IPS-11a (cell line): ENCODE measurements around the gene GRM7.

Experiments
- H3K4me3 ChIP-seq: one replicate; pipeline ENCODE4 v1.5.1; 2013; ENCODE audit warnings: low read depth, low read length, control low read depth

GRM7 gene

GRCh38 chr3:7469866-7470265, 609.0 kb downstream of the GRM7 start:
- no peak overlapping the region for H3K4me3 ChIP-seq

DNA sequence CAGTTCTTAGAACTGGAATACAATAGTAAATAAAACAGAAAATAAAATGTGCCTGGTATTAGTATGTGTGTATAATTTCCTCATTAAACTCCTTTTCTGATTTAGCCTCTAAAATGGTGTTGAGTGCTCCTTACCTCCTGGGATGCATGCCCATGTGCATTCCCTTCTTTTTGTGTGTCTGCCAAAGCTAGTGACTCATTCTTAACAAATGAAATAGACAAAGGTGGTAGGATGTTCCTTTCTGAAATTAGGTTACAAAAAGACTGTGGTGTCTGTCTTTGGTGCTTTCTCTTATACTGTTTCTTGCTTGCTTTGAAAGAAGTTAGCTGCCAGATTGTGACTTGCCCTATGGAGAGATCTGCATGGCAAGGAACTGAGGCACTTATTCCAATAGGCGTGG, 623.7 kb downstream of the GRM7 start:
- no peak overlapping the region for H3K4me3 ChIP-seq

GRCh38 chr3:7487763-7488162, 626.8 kb downstream of the GRM7 start:
- H3K4me3 ChIP-seq = no peak overlapping the region

GRCh38 chr3:7489417-7489816, 628.5 kb downstream of the GRM7 start:
- no peak overlapping the region for H3K4me3 ChIP-seq

- no peak overlapping the region for H3K4me3 ChIP-seq
Observed at GRCh38 chr3:7498715-7499114, 637.8 kb downstream of the GRM7 start.

- no peak overlapping the region for H3K4me3 ChIP-seq
Observed at GRCh38 chr3:7503431-7503830, 642.5 kb downstream of the GRM7 start.

DNA sequence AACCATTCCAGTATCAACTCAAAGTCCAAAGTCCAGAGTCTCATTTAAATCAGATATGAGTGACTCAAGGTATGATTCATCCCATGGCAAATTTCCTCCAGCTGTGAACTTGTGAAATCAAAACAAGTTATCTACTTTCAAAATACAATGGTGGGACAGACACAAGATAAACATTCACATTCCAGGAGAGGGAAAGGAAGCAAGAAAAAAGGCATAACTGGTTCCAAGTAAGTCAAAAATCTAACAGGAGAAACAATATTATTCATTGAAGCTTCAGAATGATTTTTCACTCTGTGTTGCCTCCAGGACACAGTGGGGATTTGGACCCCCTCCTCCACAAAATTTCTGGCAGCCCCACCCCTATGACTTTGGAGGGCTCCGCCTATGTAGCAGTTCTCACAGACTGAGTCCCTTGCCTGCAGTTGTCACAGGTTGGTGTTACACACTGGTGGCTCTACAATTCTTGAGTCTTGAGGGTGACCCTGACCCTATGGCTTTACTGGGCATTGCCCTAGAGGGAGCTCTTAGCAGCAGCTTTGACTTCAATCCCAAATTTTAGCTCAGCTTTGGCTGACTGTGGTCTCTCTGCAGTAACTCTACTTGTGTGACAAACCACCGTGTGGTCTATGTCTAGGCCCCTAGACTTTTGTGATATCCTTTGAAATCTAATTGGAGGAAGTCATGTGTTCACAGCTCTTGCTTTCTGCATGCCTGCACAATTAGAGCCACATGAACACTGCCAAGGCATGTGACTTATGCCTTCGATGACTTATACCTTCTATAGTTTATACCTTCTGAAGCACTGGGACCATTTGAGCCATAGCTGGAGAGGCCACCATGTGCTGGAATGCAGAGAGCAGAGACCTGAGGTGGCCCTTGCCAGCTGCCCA, 644.2 kb downstream of the GRM7 start:
- no peak overlapping the region for H3K4me3 ChIP-seq

- no peak overlapping the region for H3K4me3 ChIP-seq
Observed at GRCh38 chr3:7506606-7507180, 645.8 kb downstream of the GRM7 start.

- no peak overlapping the region for H3K4me3 ChIP-seq
Observed at GRCh38 chr3:7508821-7509220, 647.9 kb downstream of the GRM7 start.

DNA sequence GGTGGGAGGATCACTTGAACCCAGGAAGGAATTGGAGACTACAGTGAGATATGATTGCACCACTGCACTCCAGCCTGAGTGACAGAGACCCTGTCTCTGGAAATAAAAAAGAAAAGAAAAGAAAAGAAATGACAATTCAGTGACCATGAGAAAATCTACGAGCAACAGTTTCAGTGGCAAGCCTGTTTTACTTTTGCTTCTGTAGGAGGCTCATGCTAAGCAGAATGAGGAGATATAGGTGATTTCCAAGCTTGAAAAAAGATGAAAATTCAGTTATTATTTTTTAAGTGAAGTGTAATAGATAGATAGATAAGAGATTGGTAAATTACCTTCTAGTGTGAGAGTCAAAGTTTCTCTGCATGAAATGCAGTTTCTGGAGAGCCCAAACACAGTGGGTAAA, 651.1 kb downstream of the GRM7 start:
- no peak overlapping the region for H3K4me3 ChIP-seq

DNA sequence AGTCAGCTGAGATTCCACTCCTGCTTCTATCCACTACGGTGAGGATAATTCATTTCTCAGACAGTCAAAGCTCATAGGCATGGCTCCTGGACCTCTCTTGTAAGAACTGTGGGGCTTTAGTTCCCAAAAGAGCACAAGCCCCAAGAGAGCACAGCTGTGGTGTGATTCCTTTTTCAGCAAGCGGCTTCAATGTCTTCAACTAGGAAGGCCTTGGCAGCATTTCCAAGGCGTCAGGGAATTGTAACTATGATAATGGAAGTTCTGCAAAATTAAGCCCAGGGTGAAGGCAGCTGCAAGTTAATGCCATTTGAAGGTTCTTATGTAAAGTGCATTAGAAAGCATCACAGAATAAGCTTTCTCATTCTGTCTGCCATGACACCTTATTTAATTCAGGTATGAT, 657.1 kb downstream of the GRM7 start:
- H3K4me3 ChIP-seq = no peak overlapping the region

GRCh38 chr3:7518456-7518855, 657.5 kb downstream of the GRM7 start:
- H3K4me3 ChIP-seq = no peak overlapping the region

DNA sequence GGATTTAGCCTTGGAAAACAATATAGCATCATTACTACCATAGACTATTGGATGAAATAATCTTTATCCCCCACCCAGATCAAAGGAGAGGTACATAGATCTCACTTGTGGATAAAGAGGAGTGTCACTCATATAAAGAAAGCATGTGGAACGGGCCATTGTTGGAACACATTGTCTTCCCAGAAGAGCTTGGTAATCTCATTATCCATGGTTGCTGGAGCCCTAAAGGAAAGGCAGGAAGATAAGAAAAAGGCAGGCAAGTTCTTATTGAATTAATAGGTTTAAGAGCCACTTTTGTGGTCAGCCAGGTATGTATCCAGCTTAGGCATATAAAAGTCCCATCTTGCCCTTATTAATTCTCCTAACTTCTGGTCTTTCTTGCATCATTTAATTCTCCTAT, 659.1 kb downstream of the GRM7 start:
- no peak overlapping the region for H3K4me3 ChIP-seq

GRCh38 chr3:7520593-7520992, 659.7 kb downstream of the GRM7 start:
- no peak overlapping the region for H3K4me3 ChIP-seq

- no peak overlapping the region for H3K4me3 ChIP-seq
Observed at GRCh38 chr3:7536510-7536909, 675.6 kb downstream of the GRM7 start.

DNA sequence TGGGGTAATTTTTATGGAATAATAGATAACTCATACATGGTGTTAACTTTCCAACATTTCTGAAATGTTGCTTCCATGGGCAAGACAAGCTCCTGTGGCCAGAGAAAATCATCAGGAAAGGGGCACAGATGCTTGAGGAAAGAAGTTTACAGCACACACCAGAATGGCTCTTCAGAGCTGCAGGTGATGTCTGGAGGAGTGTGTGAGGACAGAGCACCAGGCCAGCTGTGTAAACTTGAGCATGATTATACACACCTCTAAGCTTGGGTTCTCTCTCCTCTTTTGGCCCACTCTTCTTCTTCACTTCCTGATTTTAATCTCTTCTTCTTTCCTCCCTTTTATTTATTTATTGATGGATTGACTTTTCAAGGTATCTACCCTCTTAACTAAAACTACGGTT, 676.0 kb downstream of the GRM7 start:
- H3K4me3 ChIP-seq = no peak overlapping the region

DNA sequence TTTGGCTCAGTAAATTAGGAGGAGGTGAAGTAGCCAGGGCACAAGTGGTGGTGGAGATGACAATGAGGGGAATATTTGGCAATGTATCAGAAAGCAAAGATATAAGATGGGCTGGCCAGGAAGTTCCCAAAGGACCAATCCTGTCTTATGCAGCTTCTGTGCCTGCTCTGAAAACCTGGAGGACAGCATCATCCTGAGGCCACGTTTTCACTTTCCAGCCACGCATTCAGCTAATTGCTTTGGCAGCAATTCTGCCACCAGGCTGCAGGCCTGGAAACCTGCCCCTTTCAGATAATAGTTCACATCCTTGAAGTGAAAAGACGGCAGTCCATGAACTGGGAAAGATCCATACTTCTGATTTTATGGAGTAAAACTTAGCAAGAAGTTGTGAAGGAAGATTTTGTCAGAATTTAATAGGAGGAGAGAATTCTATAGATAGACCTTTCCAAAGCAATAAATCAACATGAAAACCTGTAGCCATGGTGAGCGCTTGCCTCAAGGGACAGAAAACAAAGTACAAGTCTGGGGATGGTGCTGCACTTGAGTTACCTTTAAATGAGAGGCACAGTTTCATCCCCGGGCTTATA, 682.5 kb downstream of the GRM7 start:
- H3K4me3 ChIP-seq = no peak overlapping the region

GRCh38 chr3:7545334-7545733, 684.4 kb downstream of the GRM7 start:
- no peak overlapping the region for H3K4me3 ChIP-seq

- H3K4me3 ChIP-seq = no peak overlapping the region
Observed at GRCh38 chr3:7546253-7546652, 685.3 kb downstream of the GRM7 start.

GRCh38 chr3:7547826-7548225, 686.9 kb downstream of the GRM7 start:
- no peak overlapping the region for H3K4me3 ChIP-seq

GRCh38 chr3:7562892-7563291, 702.0 kb downstream of the GRM7 start:
- no peak overlapping the region for H3K4me3 ChIP-seq

- no peak overlapping the region for H3K4me3 ChIP-seq
Observed at GRCh38 chr3:7565574-7565973, 704.7 kb downstream of the GRM7 start.
